ENCODE measurements around the gene SNCAIP.
A peak's percentile ranks its signal among the peaks of the same experiment; 100 is the strongest.
"Not testable (repeated sequence)": the region's sequence is repeated elsewhere in the genome, so short reads cannot be mapped to it uniquely, and the experiment has no call there.

SNCAIP gene

GRCh38 chr5:122315521-122315920 is 3.5 kb downstream of the SNCAIP start:
- DNase-seq, result no peak

DNA sequence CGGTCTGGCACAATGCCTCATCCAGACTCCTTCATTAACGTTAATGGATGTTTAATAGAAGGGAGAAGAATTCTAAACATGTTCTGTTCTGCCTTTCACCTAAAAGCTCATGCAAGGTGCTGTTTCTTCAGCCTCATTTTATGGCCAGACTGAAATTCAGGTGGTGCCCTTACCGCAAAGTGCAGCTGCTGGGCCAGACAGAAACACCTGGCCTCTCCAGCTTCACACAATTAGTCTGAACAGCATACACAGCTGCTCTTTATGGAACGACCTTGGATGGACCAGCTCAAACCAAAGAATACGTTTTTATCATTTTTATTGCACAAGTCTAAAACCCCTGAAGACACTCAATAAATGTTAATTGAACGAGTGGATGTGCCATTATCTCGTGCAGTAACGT is 4.6 kb downstream of the SNCAIP start:
- DNase-seq, result no peak

DNA sequence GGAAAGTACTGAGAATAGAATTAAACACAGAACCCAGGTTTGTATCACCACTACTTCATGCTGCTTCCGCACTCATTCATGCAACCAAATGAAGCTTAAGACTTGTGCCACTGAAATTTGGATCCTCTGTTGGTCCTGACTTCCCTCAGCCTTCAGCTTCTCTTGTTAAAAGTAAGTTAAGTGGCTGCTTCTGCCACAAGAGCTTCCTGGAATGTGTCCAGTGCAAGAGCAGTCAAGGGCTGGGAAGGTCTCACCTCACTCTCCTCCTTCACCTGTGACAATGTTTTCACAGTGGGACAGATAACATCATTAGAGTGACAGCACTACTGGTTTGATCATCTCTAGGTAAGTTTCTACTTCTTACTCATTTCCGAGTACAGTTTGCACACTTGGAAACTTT is 7.9 kb downstream of the SNCAIP start:
- DNase-seq, result no peak

GRCh38 chr5:122321921-122322320 is 9.9 kb downstream of the SNCAIP start:
- DNase-seq, result no peak

DNA sequence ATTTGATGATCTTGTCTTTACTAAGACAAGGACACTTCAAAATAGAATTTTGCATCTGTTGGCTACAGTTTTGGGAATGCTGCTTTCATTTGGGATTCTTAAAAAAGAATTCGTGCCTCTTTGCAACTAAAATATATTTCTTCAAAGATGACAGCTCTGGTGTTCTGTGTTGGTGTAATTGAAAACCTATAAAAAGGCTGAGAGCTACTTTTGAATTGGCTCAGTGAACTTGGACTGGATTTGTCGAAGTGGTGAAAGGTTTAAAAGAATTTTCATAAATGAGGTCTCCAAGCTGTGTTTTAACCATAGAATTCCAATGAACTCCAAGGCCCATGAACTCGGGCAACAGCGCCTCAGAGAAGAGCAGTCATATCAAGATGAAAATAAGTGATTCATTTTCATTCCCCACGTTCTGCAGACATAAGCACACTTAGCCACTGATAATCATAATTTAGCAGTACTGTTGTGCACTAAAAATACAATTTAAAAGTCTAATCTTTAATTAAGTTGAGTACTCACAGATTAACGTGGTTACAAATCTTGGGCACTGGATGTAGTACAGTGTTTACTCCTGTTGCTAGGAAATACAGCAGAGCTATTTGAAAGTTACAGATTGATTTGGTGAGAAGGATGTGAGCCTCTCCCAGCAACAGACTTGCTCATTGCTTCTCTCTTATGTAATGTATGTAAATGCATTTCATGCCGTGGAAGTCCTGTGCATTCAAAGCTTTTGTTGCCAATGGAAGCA is 10.9 kb downstream of the SNCAIP start:
- no peak for DNase-seq

DNA sequence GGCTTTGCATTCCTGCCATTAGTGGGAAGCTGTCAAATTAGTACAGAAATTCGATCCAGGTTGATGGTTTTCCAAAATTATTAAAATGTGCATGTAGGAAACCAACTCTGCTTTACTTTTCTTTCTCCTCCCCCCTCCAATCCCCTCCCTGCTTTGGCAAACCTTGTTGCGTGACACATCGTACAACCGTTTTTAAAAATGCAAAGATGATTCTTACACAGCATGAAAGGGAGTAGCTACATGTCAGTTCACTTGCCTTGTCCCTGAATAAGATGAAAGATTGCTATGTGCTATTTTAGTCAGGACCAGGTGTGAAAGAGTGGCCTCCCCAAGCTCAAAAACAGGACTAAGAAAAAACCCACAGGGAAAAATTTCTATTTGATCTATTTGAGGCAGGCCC is 11.7 kb downstream of the SNCAIP start:
- DNase-seq, result no peak

DNA sequence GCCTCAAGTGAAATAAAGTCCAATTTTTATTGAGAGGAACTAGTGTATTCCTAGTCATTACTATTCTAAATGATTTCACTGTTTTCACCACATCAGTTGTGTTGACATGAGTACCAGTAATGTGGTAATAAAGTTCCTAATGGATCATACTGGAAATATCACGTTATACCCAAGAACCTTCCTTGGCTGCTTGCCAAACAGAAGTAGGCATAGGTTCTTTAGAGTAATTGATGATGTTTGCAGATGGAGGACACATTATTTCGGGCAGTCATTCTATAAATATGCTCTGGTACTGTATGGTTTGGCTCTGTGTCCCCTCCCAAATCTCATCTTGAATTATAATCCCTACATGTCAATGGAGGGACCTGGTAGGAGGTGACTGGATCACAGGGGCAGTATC is 15.1 kb downstream of the SNCAIP start:
- DNase-seq, result no peak

DNA sequence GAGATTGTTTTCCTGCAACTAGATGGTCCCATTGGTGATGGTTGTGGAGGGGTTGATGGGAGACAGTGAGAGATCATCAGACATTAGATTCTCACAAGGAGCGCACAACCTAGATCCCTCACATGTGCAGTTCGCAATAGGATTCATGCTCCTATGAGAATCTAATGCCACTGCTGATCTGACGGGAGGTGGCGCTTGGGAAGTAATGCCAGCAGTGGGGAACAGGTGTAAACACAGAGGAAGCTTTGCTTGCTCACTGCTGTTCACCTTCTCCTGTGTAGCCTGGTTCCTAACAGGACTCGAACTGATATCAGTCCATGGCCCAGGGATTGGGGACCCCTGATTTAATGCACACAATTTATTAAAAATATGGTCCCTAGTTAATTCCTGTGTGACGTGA is 18.8 kb downstream of the SNCAIP start:
- DNase-seq, result no peak

GRCh38 chr5:122332599-122333555 is 20.8 kb downstream of the SNCAIP start:
- no peak for DNase-seq

- DNase-seq, result no peak
These were observed 21.5 kb downstream of the SNCAIP start for GRCh38 chr5:122333564-122333963.

DNA sequence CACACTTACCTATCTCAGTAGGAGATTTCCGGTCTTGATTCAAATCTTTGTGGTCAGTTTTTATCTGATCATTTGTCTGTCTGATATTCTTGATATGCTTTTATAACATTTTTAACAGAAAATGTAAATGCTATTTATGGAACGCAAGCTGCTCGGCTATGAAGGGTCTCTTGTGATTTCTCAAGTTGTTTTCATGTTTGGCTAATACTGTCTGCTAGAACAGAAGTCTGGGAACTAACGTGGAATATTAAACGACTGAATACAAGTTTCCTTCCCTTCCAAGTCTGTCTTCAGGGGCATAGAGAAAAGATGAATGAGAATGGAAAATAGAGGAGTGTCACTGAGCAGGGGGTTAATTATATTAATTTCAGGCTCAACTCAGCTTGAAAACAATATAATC is 27.6 kb downstream of the SNCAIP start:
- DNase-seq, result no peak

- peak; percentile 0 for DNase-seq
These were observed 29.1 kb downstream of the SNCAIP start for GRCh38 chr5:122341087-122341486.

GRCh38 chr5:122342256-122342655 is 30.2 kb downstream of the SNCAIP start:
- no peak for DNase-seq

GRCh38 chr5:122346897-122347581 is 35.0 kb downstream of the SNCAIP start:
- DNase-seq, result no peak

- no peak for DNase-seq
These were observed 38.5 kb downstream of the SNCAIP start for GRCh38 chr5:122350496-122350895.

DNA sequence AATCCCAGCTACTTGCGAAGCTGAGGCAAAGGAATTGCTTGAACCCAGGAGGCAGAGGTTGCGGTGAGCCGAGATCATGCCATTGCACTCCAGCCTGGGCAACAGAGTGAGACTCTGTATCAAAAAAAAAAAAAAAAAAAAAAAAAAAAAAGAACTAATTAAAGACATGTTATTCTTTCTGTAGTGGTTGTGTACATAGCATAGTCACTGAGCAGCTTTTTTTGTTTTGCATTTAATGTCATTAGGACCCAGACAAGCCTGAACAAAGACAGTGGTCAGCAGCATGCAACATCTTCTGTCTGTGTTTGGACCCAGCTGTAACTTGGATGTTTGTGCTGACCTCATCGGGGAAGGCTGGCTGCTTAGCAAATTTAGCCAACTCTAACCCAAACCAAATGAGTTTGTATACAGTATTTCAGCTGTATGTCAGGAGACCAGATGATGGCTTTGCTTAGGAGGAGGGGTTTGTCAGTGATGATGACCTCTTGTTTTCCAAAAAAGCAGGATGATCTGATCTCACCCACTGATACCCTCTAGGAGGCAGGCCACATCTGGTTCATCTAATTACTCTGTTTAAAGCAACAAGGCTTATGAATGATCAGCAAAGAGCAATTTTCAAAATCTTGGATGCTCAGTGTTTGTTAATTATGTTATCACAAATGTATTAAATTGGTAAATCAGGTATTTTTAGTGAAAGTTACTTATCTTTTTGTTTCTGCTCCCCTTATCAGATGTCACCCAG is 39.5 kb downstream of the SNCAIP start:
- no peak for DNase-seq

DNA sequence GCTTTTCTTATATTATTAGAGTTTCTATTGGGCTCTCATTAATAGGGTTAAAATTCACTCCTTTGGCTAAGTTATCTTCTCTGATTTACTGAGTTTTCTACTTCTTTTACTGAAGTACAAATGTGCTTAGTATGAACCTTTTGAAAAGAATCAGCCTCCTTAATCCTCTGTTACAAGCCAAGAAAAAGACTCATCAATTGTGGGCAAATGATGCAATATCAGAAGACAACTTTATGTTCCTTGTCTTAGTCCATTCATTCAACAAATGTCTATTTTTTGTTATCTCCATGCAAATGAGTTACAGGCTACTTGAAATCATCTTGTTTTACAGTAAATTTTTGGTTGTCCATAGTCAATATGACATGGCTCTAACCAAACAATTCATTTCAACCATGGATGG is 40.3 kb downstream of the SNCAIP start:
- DNase-seq, result no peak

DNA sequence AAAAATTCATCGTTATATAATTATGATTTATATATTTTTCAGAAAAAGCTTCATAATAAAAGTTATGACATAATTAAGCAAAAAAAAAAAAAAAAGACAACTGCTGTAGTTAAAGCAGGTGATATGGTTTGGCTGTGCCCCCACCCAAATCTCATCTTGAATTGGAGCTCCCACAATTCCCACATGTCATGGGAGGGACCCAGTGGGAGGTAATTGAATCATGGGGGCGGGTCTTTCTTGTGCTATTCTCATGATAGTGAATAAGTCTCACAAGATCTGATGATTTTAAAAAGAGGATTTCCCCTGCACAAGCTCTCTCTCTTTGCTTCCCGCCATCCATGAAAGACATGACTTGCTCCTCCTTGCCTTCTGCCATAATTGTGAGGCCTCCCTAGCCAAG is 41.3 kb downstream of the SNCAIP start:
- not testable (repeated sequence) for DNase-seq

GRCh38 chr5:122354293-122354692 is 42.3 kb downstream of the SNCAIP start:
- DNase-seq, result no peak

DNA sequence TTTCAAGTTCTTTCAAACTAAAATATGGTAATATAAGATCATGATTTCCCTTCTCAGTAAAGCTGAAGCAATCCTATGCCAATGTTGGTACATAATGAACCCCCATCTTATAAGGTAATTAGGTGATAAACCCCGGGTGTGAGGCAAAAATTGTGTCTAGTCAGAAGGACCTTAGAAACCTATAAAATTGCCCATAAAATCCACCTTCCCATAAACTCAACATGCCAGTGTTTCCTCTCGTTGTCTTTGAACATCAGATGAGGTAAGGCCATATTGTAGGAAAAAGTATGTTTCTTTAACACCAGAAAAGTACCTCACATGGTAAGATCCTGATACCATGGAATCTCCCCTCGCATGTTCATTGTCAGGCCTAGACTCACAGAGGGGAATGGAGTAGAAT is 43.3 kb downstream of the SNCAIP start:
- DNase-seq, result no peak

- DNase-seq, result no peak
These were observed 44.8 kb downstream of the SNCAIP start for GRCh38 chr5:122356855-122357254.

DNA sequence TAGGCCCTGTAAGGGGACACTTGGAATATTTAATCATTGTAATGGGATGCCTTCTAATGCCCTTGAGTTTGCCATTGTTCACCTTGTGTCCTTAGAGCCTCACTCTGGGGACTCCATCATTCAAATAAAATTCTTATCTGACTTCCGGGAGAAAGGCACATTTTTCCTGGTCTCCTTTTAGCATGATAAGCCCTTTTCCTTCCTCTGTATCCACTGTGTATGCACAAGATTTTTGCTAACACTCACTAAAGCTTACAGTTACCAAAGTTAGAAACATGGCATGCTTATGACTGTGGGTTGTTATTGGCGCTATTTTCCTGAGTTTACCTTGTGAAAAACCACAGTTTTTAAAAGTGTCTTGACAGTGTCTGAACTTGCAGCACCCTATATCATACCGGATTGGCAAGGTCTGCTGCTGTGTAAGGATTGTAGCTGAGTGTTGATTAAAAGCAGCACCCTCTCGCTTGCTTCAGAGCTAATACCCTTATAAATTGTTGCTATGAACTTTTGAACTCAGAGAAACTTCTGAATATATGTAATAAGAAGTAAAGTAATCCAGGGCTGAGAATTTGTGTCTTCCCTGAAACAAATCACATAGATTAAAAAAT is 46.4 kb downstream of the SNCAIP start:
- no peak for DNase-seq

All from OCI-M1 (cell line).